CD4-positive, alpha-beta T cell (primary cell): ENCODE data around the gene FLYWCH1. TPM values are rescaled to one million over a fixed set of nuclear protein-coding genes. Genes with fewer than 3 reads are reported as not detected.

Source experiments
- ATAC-seq: fragments of 200-7000 bp; cut with Tn5 transposase; one replicate; pipeline ENCODE4 v1.10.0; 2022; ENCODE audit warnings: mild to moderate bottlenecking; ENCODE audit not compliant: poor library complexity
- CTCF ChIA-PET: fragments of 350-600 bp; sonication (Branson Sonifier 250); formaldehyde crosslinking; loops from one replicate; lab custom pipeline; 2021; ENCODE audit warnings: antibody characterized with exemption, inconsistent platforms; lab: Charles Lee
- POLR2A ChIA-PET: fragments of 350-600 bp; sonication (Branson Sonifier 250); formaldehyde crosslinking; loops from one replicate; lab custom pipeline; 2021; ENCODE audit warnings: antibody characterized with exemption, inconsistent platforms; lab: Charles Lee
- DNase-seq, 14 experiments: peaks; one replicate each; pipeline ENCODE4 v3.0.0-alpha.2; 2013 to 2020; ENCODE audit warnings: mixed read lengths in 2 of 14
- H3K27ac ChIP-seq, 2 donors: one replicate each; pipeline versions ENCODE4 v1.5.1 to v1.7.0; 2013; ENCODE audit warnings: low read length in 2 of 2, low read depth in 1 of 2, mild to moderate bottlenecking in 1 of 2
- H3K27me3 ChIP-seq, 2 experiments: 1 replicate in 1 of 2; 2 replicates in 1 of 2; pipeline versions ENCODE4 v1.6.1 to v1.7.0; 2013; ENCODE audit warnings: low read length in 2 of 2, control low read depth in 1 of 2, mild to moderate bottlenecking in 1 of 2, moderate library complexity in 1 of 2; ENCODE audit not compliant: insufficient read depth in 2 of 2, control insufficient read depth in 1 of 2
- H3K36me3 ChIP-seq: one replicate; pipeline ENCODE4 v1.6.1; 2013; ENCODE audit warnings: low read length, control low read depth; ENCODE audit not compliant: insufficient read depth
- H3K4me1 ChIP-seq: one replicate; pipeline ENCODE4 v1.6.1; 2013; ENCODE audit warnings: low read length, control low read depth; ENCODE audit not compliant: insufficient read depth
- H3K4me3 ChIP-seq: one replicate; pipeline ENCODE4 v1.5.1; 2013; ENCODE audit warnings: mild to moderate bottlenecking, low read length, moderate library complexity
- H3K9me3 ChIP-seq, 2 experiments: 1 replicate in 1 of 2; 2 replicates in 1 of 2; pipeline versions ENCODE4 v1.6.1 to v1.7.0; 2013; ENCODE audit warnings: low read length in 2 of 2, mild to moderate bottlenecking in 2 of 2, control low read depth in 1 of 2, moderate library complexity in 1 of 2; ENCODE audit not compliant: control insufficient read depth in 1 of 2, insufficient read depth in 1 of 2
- H3K27ac Mint-ChIP-seq: one replicate; pipeline ENCODE4 v1.8.0; 2020; ENCODE audit warnings: mixed read lengths
- H3K27me3 Mint-ChIP-seq: one replicate; pipeline ENCODE4 v1.8.0; 2021; ENCODE audit warnings: mixed read lengths
- H3K36me3 Mint-ChIP-seq: one replicate; pipeline ENCODE4 v1.8.0; 2021; ENCODE audit warnings: low read depth, mixed read lengths
- H3K4me1 Mint-ChIP-seq: one replicate; pipeline ENCODE4 v1.8.0; 2021; ENCODE audit warnings: low read depth, mixed read lengths
- H3K4me3 Mint-ChIP-seq: one replicate; pipeline ENCODE4 v1.8.0; 2020; ENCODE audit warnings: mild to moderate bottlenecking, mixed read lengths
- H3K9me3 Mint-ChIP-seq: one replicate; pipeline ENCODE4 v1.8.0; 2020; ENCODE audit warnings: mixed read lengths
- CTCF ChIP-seq: fragments of 200-600 bp; IDR thresholded peaks from one replicate; pipeline ENCODE4 v1.8.0; 2022; ENCODE audit warnings: antibody characterized with exemption, mild to moderate bottlenecking
- intact Hi-C, 2 experiments: fragments of 100-400 bp; cut with DNase I in 1 of 2; cut with micrococcal nuclease in 1 of 2; formaldehyde crosslinking; loops; one replicate each; pipeline versions ENCODE4 v1.15.1 to v1.9.0; 2023 to 2025; cut with DNase I, micrococcal nuclease
- total RNA-seq, 174 experiments: library from RNA in 2 of 174; stranded (reverse) in 2 of 174; gene quantifications; one replicate each; pipeline ENCODE4 v1.2.3 and lab custom pipeline; 2021 to 2026

Gene FLYWCH1
- total RNA-seq, 2 experiments from 2014 or later = 84.8 to 97.0 TPM

GRCh38 chr16:2985893-2986355 is 74.2 kb downstream of the FLYWCH1 start:
- H3K27ac ChIP-seq = no peak overlapping the region
- Mint-ChIP-seq H3K27ac (no peak overlapping the region), H3K4me3 (no peak overlapping the region), H3K4me1 (no peaks in the 10 kb centered on the region), H3K27me3 (no peaks in the 10 kb centered on the region), H3K36me3 (no peaks in the 10 kb centered on the region), H3K9me3 (no peaks in the 10 kb centered on the region)
- peaks cover 15% of the 10 kb centered on the region for H3K4me1 ChIP-seq
- no peaks in the 10 kb centered on the region for H3K36me3 ChIP-seq
- no peak for TF ChIP-seq CTCF
- ChIA-PET CTCF (interaction anchor here (2.9 kb wide), 1 partner anchor 46 kb away, joined by 10 read pairs; no protein-coding TSS in a partner anchor), POLR2A (no interaction called here)
- ATAC-seq (no peak), DNase-seq (no peak)
- H3K27me3 ChIP-seq = no peaks in the 10 kb centered on the region
- no peak overlapping the region for H3K4me3 ChIP-seq
- intact Hi-C loops = no loop called here
- no peaks in the 10 kb centered on the region for H3K9me3 ChIP-seq

- Mint-ChIP-seq H3K27ac (no peak overlapping the region), H3K4me3 (no peak overlapping the region), H3K9me3 (no peaks in the 10 kb centered on the region), H3K27me3 (no peaks in the 10 kb centered on the region), H3K4me1 (no peaks in the 10 kb centered on the region), H3K36me3 (no peaks in the 10 kb centered on the region)
- Histone ChIP-seq H3K4me1 (peaks cover 8% of the 10 kb centered on the region), H3K9me3 (no peaks in the 10 kb centered on the region), H3K27me3 (no peaks in the 10 kb centered on the region), H3K4me3 (no peak overlapping the region), H3K27ac (no peak overlapping the region), H3K36me3 (no peaks in the 10 kb centered on the region)
- intact Hi-C loops = no loop called here
- ChIA-PET POLR2A (no interaction called here), CTCF (no interaction called here)
- no peak for ATAC-seq
- DNase-seq = no peak
- no peak for TF ChIP-seq CTCF
These were observed 75.0 kb downstream of the FLYWCH1 start for GRCh38 chr16:2986623-2987188.

- no peaks in the 10 kb centered on the region for H3K9me3 ChIP-seq
- POLR2A ChIA-PET = no interaction called here
- H3K36me3 ChIP-seq = no peaks in the 10 kb centered on the region
- TF ChIP-seq CTCF = no peak
- H3K27ac ChIP-seq = no peak overlapping the region
- no peak overlapping the region for H3K4me3 Mint-ChIP-seq
- DNase-seq (no peak), ATAC-seq (no peak)
- intact Hi-C loops = no loop called here
- no peaks in the 10 kb centered on the region for H3K27me3 ChIP-seq
- H3K4me1 Mint-ChIP-seq = no peaks in the 10 kb centered on the region
- H3K4me1 ChIP-seq = peaks cover 8% of the 10 kb centered on the region
- no peaks in the 10 kb centered on the region for H3K36me3 Mint-ChIP-seq
- no peak overlapping the region for H3K4me3 ChIP-seq
- H3K27ac Mint-ChIP-seq = no peak overlapping the region
- CTCF ChIA-PET = no interaction called here
- no peaks in the 10 kb centered on the region for H3K9me3 Mint-ChIP-seq
- no peaks in the 10 kb centered on the region for H3K27me3 Mint-ChIP-seq
These were observed 75.6 kb downstream of the FLYWCH1 start for GRCh38 chr16:2987286-2987685.
